GM19467 (cell line): ENCODE data around the gene OR12D1.
"Not testable (repeated sequence)": the region's sequence is repeated elsewhere in the genome, so short reads cannot be mapped to it uniquely, and the experiment has no call there.

Source experiments
- ATAC-seq: cut with Tn5 transposase; IDR thresholded peaks from one replicate; pipeline ENCODE4 v1.9.1; 2021; ENCODE audit warnings: mild to moderate bottlenecking, moderate library complexity; ENCODE audit not compliant: unreplicated experiment

The OR12D1 gene

DNA sequence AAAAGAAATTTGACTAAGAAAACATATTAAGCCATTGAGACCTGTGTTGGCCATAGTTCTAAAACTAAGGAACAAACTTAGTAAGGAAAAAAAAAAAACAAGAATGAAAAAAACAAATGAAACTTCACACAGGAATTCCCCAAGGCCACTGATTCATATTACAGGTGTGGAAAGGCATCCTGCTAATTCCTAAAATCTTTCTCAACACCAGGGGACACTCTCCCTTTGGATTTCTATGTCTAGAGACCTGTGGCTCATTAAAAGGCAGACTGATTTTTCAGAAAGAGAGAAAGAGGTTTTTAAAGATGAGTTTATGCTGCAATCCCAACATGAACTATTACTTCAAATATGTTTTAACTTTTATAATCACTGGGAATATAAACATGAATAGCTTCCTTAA, at the start of gene OR12D1:
Gene OR12D1 (plus strand): TSS at position 341 of the 400 bp plus-strand sequence.
- no peak for ATAC-seq

DNA sequence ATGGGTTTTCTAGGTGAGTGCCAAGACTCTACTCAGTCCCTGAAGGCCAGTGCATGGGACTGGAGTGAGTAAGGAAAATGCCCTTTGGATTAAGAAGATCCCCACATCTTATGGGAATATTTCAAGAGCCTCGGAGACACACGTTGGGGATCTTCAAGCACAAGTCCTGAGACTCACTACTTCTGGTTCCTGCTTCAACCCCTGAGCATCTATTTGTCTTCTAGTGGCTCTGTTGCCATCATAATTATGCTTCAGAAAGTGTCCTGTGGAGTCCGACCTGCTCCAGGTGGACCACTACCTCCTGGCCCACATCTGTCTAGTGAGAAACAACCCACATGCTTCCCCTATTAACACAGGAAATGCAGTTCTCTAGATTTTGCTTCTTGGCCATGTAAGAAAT, 46.0 kb upstream of the OR12D1 start, which contains the start of gene OR5V1:
Gene OR5V1 (minus strand): TSS at position 101 of the 400 bp plus-strand sequence. CDS start 12,670 bp downstream, outside the sequence.
- no peak for ATAC-seq

DNA sequence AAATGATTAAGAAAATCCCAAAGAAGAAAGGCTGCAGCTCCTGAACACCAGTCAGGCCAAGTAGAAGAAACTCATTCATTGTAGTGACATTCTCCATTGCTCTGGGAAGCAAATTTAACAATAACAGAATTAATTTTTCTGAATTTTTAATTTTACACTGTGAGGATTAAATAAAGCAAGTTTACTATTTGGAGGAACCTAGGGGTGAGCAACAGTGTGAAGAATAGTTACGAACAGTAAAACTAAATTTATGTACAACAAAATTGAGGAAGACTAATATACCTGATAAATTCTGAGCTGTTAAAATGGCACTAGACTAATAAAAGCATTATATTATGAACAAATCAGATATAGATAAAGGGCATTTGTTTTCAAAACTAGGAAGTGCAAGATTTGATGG, 39.5 kb upstream of the OR12D1 start, which contains the start of gene OR12D3:
Gene OR12D3 (minus strand): TSS at position 101 of the 400 bp plus-strand sequence. CDS start 4 bp downstream, at position 97.
- no peak for ATAC-seq

DNA sequence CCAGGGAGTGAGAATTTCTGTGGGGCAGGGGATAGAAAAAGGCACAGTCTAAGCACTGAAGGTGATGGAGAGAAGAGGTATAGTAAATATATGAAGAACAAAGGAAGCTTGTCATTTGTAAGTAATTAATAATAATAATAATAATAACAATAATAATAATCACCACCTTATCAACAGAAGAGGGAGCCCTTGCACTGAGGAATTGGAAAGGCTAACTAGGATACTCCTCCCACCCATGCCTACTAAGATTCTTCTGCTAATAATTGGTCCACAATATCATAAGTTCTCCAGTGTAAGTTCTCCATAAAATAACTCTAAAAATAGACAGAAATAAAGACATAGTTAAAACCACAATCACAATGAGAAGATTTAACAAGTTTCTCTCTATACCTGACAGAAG, 38.7 kb upstream of the OR12D1 start:
- no peak for ATAC-seq

DNA sequence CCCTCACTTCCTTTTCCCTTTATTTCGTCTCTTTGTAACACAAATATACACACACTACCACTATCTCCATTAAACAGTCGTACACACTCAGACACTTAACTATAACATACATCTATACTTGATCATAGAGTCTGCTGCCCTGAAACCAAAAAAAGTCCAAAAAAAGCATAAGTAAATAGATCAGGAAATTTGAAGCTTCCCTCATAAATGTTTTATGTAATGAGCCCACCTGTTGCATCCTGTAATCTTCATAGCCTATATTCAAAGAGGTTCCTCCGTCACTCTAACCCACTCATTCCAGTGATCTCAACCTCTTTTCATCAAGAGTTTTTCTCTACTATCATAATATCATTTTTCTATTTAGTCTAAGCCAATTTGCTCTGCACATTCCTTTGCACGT, 26.2 kb upstream of the OR12D1 start:
- ATAC-seq, result no peak

- no peak for ATAC-seq
Observed at GRCh38 chr6:29395331-29395730, 19.4 kb upstream of the OR12D1 start, which contains the start of gene OR12D2. OR12D2 (plus strand) TSS chr6:29395631; CDS start chr6:29396700, 1,069 bp downstream.

- ATAC-seq, result no peak
Observed at GRCh38 chr6:29399525-29399924, 15.2 kb upstream of the OR12D1 start.

DNA sequence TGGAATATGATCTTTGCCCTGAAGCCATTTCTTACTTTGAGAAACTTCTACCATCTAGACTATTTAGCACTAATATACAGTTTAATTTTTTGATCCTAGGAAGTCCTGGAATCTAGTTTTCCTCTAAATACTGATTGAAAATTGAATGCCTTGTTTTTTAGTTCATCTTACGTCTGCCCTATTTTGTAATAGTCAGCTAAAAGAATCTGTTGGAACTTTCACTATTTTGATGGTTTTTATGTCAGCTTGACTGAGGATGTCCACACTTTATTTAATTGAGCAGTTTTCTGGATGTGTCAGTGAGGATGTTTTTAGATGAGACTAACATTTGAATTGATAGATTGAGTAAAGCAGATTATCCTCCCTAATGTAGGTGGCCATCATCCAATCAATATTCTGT, 10.9 kb upstream of the OR12D1 start:
- ATAC-seq, result no peak

- ATAC-seq, result no peak
Observed at GRCh38 chr6:29419516-29419915, 4.8 kb downstream of the OR12D1 start.

- no peak for ATAC-seq
Observed at GRCh38 chr6:29424168-29424567, 9.4 kb downstream of the OR12D1 start.

- no peak for ATAC-seq
Observed at GRCh38 chr6:29424575-29424974, 9.8 kb downstream of the OR12D1 start.

GRCh38 chr6:29425075-29425474, 10.3 kb downstream of the OR12D1 start:
- ATAC-seq, result no peak

DNA sequence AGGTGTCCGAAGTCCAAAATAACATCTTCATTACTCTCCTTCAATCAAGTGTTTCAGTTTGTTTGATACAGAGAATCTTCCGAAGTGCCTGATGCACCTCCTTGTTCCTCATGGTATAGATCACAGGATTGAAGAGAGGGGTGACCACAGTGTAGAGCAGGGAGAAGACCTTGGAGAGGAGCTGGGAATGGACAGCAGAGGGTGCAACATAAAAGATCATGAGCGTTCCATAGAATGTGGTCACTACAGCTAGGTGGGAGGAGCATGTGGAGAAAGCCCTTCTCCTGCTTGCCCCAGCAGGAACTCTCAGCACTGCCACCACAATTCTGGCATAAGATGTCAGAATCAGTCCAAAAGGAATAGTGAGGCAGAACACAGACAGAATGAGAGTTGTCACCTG, 11.9 kb downstream of the OR12D1 start:
- ATAC-seq, result no peak

DNA sequence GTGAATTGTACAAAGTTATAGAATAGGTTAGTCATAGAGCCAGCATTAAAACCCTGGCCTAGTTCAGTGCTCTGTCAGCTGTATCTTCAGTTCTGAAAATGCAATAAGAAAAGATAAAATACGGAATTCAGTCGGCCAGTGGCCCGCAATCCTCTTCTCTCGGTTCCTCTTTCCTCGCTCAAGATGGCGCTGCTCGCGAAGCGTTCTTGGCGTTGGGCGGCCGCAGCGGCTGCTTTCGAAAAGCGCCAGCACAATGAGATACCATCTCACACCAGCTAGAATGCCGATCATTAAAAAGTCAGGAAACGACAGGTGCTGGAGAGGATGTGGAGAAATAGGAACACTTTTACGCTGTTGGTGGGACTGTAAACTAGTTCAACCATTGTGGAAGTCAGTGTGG, 22.0 kb downstream of the OR12D1 start:
- ATAC-seq, result not testable (repeated sequence)

- no peak for ATAC-seq
Observed at GRCh38 chr6:29439006-29439405, 24.3 kb downstream of the OR12D1 start, which contains the start of gene OR10C1. OR10C1 (plus strand) TSS chr6:29439306; CDS start chr6:29440016, 710 bp downstream.

- no peak for ATAC-seq
Observed at GRCh38 chr6:29442719-29443118, 28.0 kb downstream of the OR12D1 start.

DNA sequence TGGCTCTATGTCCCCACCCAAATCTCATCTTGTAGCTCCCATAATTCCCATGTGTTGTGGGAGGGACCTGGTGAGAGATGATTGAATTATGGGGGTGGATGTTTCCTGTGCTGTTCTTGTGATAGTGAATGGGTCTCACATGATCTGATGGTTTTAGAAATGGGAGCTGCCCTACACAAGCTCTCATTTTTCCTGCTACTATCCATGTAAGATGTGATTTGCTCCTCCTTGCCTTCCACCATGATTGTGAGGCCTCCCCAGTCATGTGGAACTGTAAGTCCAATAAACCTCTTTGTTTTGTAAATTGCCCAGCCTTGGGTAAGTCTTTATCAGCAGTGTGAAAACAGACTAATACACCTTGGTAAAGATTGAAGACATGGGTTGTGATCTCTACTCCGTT, 29.3 kb downstream of the OR12D1 start:
- ATAC-seq, result not testable (repeated sequence)

GRCh38 chr6:29447670-29448069, 32.9 kb downstream of the OR12D1 start:
- ATAC-seq, result no peak

DNA sequence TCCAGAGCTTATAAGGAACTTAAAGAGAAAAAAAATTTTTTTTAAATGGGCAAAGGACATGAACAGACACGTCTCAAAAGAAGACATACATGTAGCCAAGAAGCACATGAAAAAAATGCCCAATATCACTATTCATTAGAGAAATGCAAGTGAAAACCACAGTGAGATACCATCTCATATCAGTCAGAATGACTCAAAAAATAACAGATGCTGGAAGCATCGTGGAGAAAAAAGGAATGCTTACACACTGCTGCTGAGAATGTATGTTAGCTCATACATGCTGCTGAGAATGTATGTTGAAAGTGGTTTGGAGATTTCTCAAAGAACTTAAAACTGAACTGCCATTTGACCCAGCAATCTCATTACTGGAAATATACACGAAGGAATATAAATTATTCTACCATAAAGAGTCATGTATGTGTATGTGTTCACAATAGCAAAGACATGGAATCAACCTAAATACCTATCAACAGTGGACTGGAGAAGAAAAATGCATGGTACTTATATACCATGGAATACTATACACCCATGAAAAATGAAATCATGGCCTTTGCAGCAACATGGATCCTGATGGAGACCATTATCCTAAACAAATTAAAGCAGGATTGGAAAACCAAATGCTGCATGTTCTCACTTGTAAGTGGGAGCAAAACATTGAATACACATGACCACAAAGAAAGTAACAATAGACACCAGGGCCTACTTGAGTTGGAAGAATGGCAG, 36.9 kb downstream of the OR12D1 start:
- ATAC-seq, result no peak

- ATAC-seq, result no peak
Observed at GRCh38 chr6:29456971-29457370, 42.2 kb downstream of the OR12D1 start, which contains the start of the genes OR11A1 and OR2H1. OR11A1 (minus strand) TSS chr6:29457071; CDS start chr6:29427641, 29,430 bp downstream. OR2H1 (plus strand) TSS chr6:29457155; CDS start chr6:29461770, 4,615 bp downstream.

DNA sequence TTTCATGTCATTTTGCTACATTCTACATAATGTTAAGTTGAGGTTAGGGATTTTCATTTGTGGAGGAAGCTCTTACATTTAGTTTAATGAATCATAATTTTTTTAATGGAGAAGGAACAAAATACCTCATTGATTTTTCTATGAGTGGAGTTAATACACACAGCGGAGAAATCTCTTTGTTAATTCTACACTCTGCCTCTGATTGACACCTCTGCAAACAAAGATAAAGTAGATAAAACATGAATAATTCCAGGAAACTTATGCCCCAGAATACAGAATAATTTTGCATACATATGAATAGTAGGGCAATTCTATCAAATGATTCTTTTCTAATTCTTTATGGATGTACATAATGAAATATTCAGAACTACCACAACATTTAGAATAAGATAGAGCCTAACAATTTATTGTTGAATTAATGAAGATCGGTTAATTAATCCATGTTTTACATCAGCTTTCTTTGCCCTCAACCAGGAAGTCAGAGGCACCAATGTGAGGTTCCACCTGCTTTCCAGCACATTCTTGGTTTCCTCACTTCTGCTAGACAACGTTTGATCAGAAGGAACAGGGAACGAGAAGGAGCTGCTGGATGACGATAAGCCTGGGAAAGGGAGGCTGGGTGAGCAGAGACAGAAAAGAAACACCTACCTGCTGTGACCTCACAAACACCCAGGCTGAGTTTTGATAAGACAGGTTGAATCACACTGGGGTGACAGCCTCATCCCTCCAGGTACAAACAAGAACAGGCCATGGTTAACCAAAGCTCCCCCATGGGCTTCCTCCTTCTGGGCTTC, 46.5 kb downstream of the OR12D1 start:
- ATAC-seq, result no peak
